Heart left ventricle (tissue), 13 donors: ENCODE measurements around the gene CREM.

Source experiments
- CTCF ChIP-seq, 12 donors: fragments of 200-600 bp; sonication (generic) in 4 of 12; IDR thresholded peaks; one replicate each; pipeline versions ENCODE4 v1.5.0 to v1.8.0; 2018 to 2022; ENCODE audit warnings: antibody characterized with exemption in 12 of 12, mild to moderate bottlenecking in 5 of 12
- POLR2A ChIP-seq, 2 donors: fragments of 450-650 bp; IDR thresholded peaks; one replicate each; pipeline ENCODE4 v1.6.1; 2017; ENCODE audit warnings: antibody characterized with exemption in 2 of 2, mild to moderate bottlenecking in 2 of 2, moderate library complexity in 2 of 2
- donor health status: ischemic (EF 13 %, LVEDD 7.1; RV severe dilation, severe dysfunction).
- donor health status: DM: no; HTN: yes; CAD: no.
- donor health status: DM: no; HTN: no; CAD: no.
- donor health status: ischemic (EF 25% LVEDD 6.9; RV normal size, moderate dysfunction).
- donor health status: ischemic (EF 25% LVEDD 5.7; RV mildly dilated, moderate dysfunction).
- donor health status: ischemic (EF 35%, LVEDD 5.7; RV mildly dilated, moderate dysfunction).
- donor health status: nonischemic (EF 11% LVEDD 7.7; RV severe dilation, severe dysfunction).
- donor health status: DM: yes; HTN: yes; CAD: no.
- donor health status: PGD.
- donor health status: ischemic (EF 29% LVEDD 5.4; RV normal size, mild dysfunction).
- donor health status: nonischemic (EF 23%, LVEDD 6.1; RV moderate dilation, normal function).

- no peak for TF ChIP-seq CTCF (IDR thresholded peaks at IDR 0.05)
- no peak for TF ChIP-seq POLR2A (IDR thresholded peaks at IDR 0.05)
These were observed 36.3 kb upstream of the CREM start, which contains the start of gene CUL2 for GRCh38 chr10:35090162-35090954.
